H9 (cell line): Measurements from ENCODE around the gene AS3MT. TPM values are rescaled to one million over a fixed set of nuclear protein-coding genes. Genes with fewer than 3 reads are reported as not detected.
A peak's percentile ranks its signal among the peaks of the same experiment; 100 is the strongest.

Experiments used
- DNase-seq: peaks from one replicate; pipeline ENCODE4 v3.0.0-alpha.2; 2017
- H2AFZ ChIP-seq: one replicate; pipeline ENCODE4 v1.6.1; 2013; ENCODE audit warnings: mild to moderate bottlenecking, low read length, control low read depth, moderate library complexity
- H2AK5ac ChIP-seq: 2 replicates; pipeline ENCODE4 v1.6.1; 2013; ENCODE audit warnings: low read length, control low read depth, mixed read lengths; ENCODE audit not compliant: insufficient read length
- H2BK120ac ChIP-seq: one replicate; pipeline ENCODE4 v1.6.1; 2013; ENCODE audit warnings: low read depth, mild to moderate bottlenecking, low read length, control low read depth, inconsistent platforms; ENCODE audit not compliant: poor library complexity, severe bottlenecking
- H2BK12ac ChIP-seq: 2 replicates; pipeline ENCODE4 v1.6.1; 2013; ENCODE audit warnings: low read length, control low read depth, mixed read lengths, low read depth; ENCODE audit not compliant: insufficient read length
- H2BK15ac ChIP-seq: 2 replicates; pipeline ENCODE4 v1.6.1; 2013; ENCODE audit warnings: low read depth, low read length, control low read depth
- H2BK20ac ChIP-seq: one replicate; pipeline ENCODE4 v1.6.1; 2013; ENCODE audit warnings: low read depth, mild to moderate bottlenecking, low read length, control low read depth, inconsistent platforms; ENCODE audit not compliant: poor library complexity, severe bottlenecking
- H2BK5ac ChIP-seq: 2 replicates; pipeline ENCODE4 v1.6.1; 2013; ENCODE audit warnings: low read length, control low read depth, mixed read lengths; ENCODE audit not compliant: insufficient read length
- H3K14ac ChIP-seq: 2 replicates; pipeline ENCODE4 v1.6.1; 2013; ENCODE audit warnings: low read length, control low read depth; ENCODE audit not compliant: insufficient read depth
- H3K18ac ChIP-seq: 2 replicates; pipeline ENCODE4 v1.6.1; 2013; ENCODE audit warnings: low read depth, mild to moderate bottlenecking, mixed read lengths, low read length, control low read depth; ENCODE audit not compliant: insufficient read length
- H3K23ac ChIP-seq: 2 replicates; pipeline ENCODE4 v1.6.1; 2013; ENCODE audit warnings: low read length, control low read depth, mixed read lengths, low read depth; ENCODE audit not compliant: insufficient read length
- H3K23me2 ChIP-seq: 2 replicates; pipeline ENCODE4 v1.6.1; 2013; ENCODE audit warnings: low read depth, mild to moderate bottlenecking, mixed read lengths, low read length, control low read depth; ENCODE audit not compliant: insufficient read length, poor library complexity, severe bottlenecking
- H3K27ac ChIP-seq: 2 replicates; pipeline ENCODE4 v1.5.1; 2013; ENCODE audit warnings: low read length, control low read depth, mixed read lengths, low read depth; ENCODE audit not compliant: insufficient read length
- H3K27me3 ChIP-seq: 2 replicates; pipeline ENCODE4 v1.6.1; 2013; ENCODE audit warnings: low read length, control low read depth, inconsistent platforms; ENCODE audit not compliant: insufficient read depth
- H3K4ac ChIP-seq: 2 replicates; pipeline ENCODE4 v1.6.1; 2013; ENCODE audit warnings: low read depth, mild to moderate bottlenecking, control low read depth, inconsistent platforms, low read length, moderate library complexity
- H3K4me1 ChIP-seq: 2 replicates; pipeline ENCODE4 v1.6.1; 2013; ENCODE audit warnings: low read length, control low read depth, inconsistent platforms; ENCODE audit not compliant: insufficient read depth
- H3K4me2 ChIP-seq: 2 replicates; pipeline ENCODE4 v1.6.1; 2013; ENCODE audit warnings: low read length, control low read depth, mixed read lengths; ENCODE audit not compliant: insufficient read length, insufficient read depth
- H3K56ac ChIP-seq: 2 replicates; pipeline ENCODE4 v1.6.1; 2013; ENCODE audit warnings: low read depth, mild to moderate bottlenecking, mixed read lengths, low read length, control low read depth; ENCODE audit not compliant: insufficient read length
- H3K79me1 ChIP-seq: 2 replicates; pipeline ENCODE4 v1.6.1; 2013; ENCODE audit warnings: low read depth, mild to moderate bottlenecking, moderate library complexity, low read length, control low read depth, inconsistent platforms; ENCODE audit not compliant: insufficient read depth, poor library complexity, severe bottlenecking
- H3K79me2 ChIP-seq: 2 replicates; pipeline ENCODE4 v1.6.1; 2013; ENCODE audit warnings: low read length, control low read depth, inconsistent platforms; ENCODE audit not compliant: insufficient read depth
- H3K9ac ChIP-seq: 2 replicates; pipeline ENCODE4 v1.6.1; 2013; ENCODE audit warnings: low read length, control low read depth, mixed read lengths; ENCODE audit not compliant: insufficient read length; ENCODE audit errors: extremely low read depth
- H3K9me3 ChIP-seq: one replicate; pipeline ENCODE4 v1.6.1; 2013; ENCODE audit warnings: low read depth, low read length, inconsistent platforms; ENCODE audit not compliant: control insufficient read depth
- H3T11ph ChIP-seq: one replicate; pipeline ENCODE4 v1.6.1; 2013; ENCODE audit warnings: mild to moderate bottlenecking, low read length, control low read depth, inconsistent platforms
- H4K20me1 ChIP-seq: one replicate; pipeline ENCODE4 v1.6.1; 2013; ENCODE audit not compliant: control insufficient read depth, insufficient read length, insufficient read depth
- H4K5ac ChIP-seq: 2 replicates; pipeline ENCODE4 v1.6.1; 2013; ENCODE audit warnings: low read depth, mild to moderate bottlenecking, mixed read lengths, low read length, control low read depth; ENCODE audit not compliant: insufficient read length
- H4K8ac ChIP-seq: replicated peaks from 2 replicates; pipeline ENCODE4 v1.6.1; 2013; ENCODE audit warnings: low read length, control low read depth, mixed read lengths, low read depth; ENCODE audit not compliant: insufficient read length
- H4K91ac ChIP-seq: 2 replicates; pipeline ENCODE4 v1.6.1; 2013; ENCODE audit warnings: low read depth, mild to moderate bottlenecking, moderate library complexity, mixed read lengths, low read length, control low read depth; ENCODE audit not compliant: insufficient read length
- H3K27ac Mint-ChIP-seq, 3 experiments: 2 replicates in 2 of 3; 3 replicates in 1 of 3; pipeline ENCODE4 v1.8.0; 2020 to 2021; ENCODE audit warnings: mixed read lengths in 3 of 3, mild to moderate bottlenecking in 1 of 3, moderate library complexity in 1 of 3
- H3K27me3 Mint-ChIP-seq: 2 replicates; pipeline ENCODE4 v1.8.0; 2021; ENCODE audit warnings: low read depth, mild to moderate bottlenecking, moderate library complexity, mixed read lengths
- H3K36me3 Mint-ChIP-seq, 3 experiments: 2 replicates in 2 of 3; 3 replicates in 1 of 3; pipeline ENCODE4 v1.8.0; 2020 to 2021; ENCODE audit warnings: low read depth in 3 of 3, mixed read lengths in 3 of 3; ENCODE audit not compliant: insufficient read depth in 1 of 3
- H3K4me1 Mint-ChIP-seq, 2 experiments: 2 replicates each; pipeline ENCODE4 v1.8.0; 2020; ENCODE audit warnings: mixed read lengths in 2 of 2
- H3K4me3 Mint-ChIP-seq, 2 experiments: 2 replicates in 1 of 2; 3 replicates in 1 of 2; pipeline ENCODE4 v1.8.0; 2020 to 2021; ENCODE audit warnings: mild to moderate bottlenecking in 2 of 2, mixed read lengths in 2 of 2, moderate library complexity in 1 of 2
- H3K9me3 Mint-ChIP-seq, 2 experiments: 2 replicates in 1 of 2; 3 replicates in 1 of 2; pipeline ENCODE4 v1.8.0; 2020; ENCODE audit warnings: mild to moderate bottlenecking in 2 of 2, mixed read lengths in 2 of 2, moderate library complexity in 1 of 2
- CTCF ChIP-seq: fragments of 200-600 bp; sonication (generic); conservative IDR thresholded peaks from 3 replicates; pipeline ENCODE4 v1.8.0; 2021; ENCODE audit warnings: antibody characterized with exemption, mild to moderate bottlenecking
- WGBS: extraction: QIAGEN DNeasy Blood & Tissue Kit; methylation state at CpG from one replicate; pipeline ENCODE4 v1.1.7; 2013; ENCODE audit warnings: missing lambda C conversion rate, low lambda C conversion rate, mixed read lengths; ENCODE audit not compliant: insufficient read length; ENCODE audit errors: extremely low coverage; 5-methylcytosine and 5-hydroxymethylcytosine counted together
- total RNA-seq: library from RNA; stranded (reverse); gene quantifications from 2 replicates; pipeline ENCODE4 v1.2.1, GENCODE V29; 2021

AS3MT gene
- total RNA-seq, 1 experiment from 2014 or later = 16.4 TPM

GRCh38 chr10:102917314-102917961 is 48.2 kb downstream of the AS3MT start:
- no peak overlapping the region for H4K5ac ChIP-seq
- no peak overlapping the region for H2BK20ac ChIP-seq
- H3K4ac ChIP-seq = no peak overlapping the region
- H3K4me3 Mint-ChIP-seq = peak overlapping the region; percentile 92 to 93
- peak overlapping the region; percentile 75 for H2BK120ac ChIP-seq
- peak; percentile 100 for TF ChIP-seq CTCF
- H3K14ac ChIP-seq = peak overlapping the region; percentile 83
- H3K27ac Mint-ChIP-seq = peak overlapping the region; percentile 85 to 97 (median 91); a peak in 4 of 7 replicates
- no peaks in the 10 kb centered on the region; the same call in 1 of the 2 replicates for H3K4me1 ChIP-seq
- H3K4me1 Mint-ChIP-seq = peaks cover 36 to 41% of the 10 kb centered on the region in 2 experiments
- peak; percentile 87 for DNase-seq
- no peaks in the 10 kb centered on the region for H3K9me3 ChIP-seq
- H4K20me1 ChIP-seq = no peaks in the 10 kb centered on the region
- peak overlapping the region; percentile 80 for H3K18ac ChIP-seq
- H4K91ac ChIP-seq = no peak overlapping the region
- no peak overlapping the region for H2BK12ac ChIP-seq
- no peak overlapping the region for H2BK15ac ChIP-seq
- H3K23me2 ChIP-seq = peaks cover 21% of the 10 kb centered on the region
- no peak overlapping the region for H3K23ac ChIP-seq
- no CpG with 5 or more reads among the region's 45 CpGs for WGBS
- H4K8ac ChIP-seq = no peak overlapping the region
- H3K27me3 ChIP-seq = peaks cover 6% of the 10 kb centered on the region; the same call in 1 of the 2 replicates
- H3K9me3 Mint-ChIP-seq = no peaks in the 10 kb centered on the region; a peak in 1 of 5 replicates
- no peaks in the 10 kb centered on the region for H3K79me1 ChIP-seq
- peaks cover 0 to 12% (median 4%) of the 10 kb centered on the region in 3 experiments; a peak in 1 of 7 replicates for H3K36me3 Mint-ChIP-seq
- H2BK5ac ChIP-seq = no peak overlapping the region
- peak overlapping the region; percentile 82 for H3K4me2 ChIP-seq
- H2AK5ac ChIP-seq = no peak overlapping the region
- no peak overlapping the region for H3K9ac ChIP-seq
- no peak overlapping the region for H3T11ph ChIP-seq
- peak overlapping the region; percentile 79 for H2AFZ ChIP-seq
- peaks cover 27% of the 10 kb centered on the region for H3K27me3 Mint-ChIP-seq
- no peaks in the 10 kb centered on the region for H3K79me2 ChIP-seq
- no peak overlapping the region for H3K56ac ChIP-seq
- H3K27ac ChIP-seq = no peak overlapping the region
